Activated T-cell treated with anti-CD3 and anti-CD28 coated beads for 24 hours (primary cell): ENCODE results near the gene PRAMEF33.
A peak's percentile ranks its signal among the peaks of the same experiment; 100 is the strongest.
"Not testable (repeated sequence)": the region's sequence is repeated elsewhere in the genome, so short reads cannot be mapped to it uniquely, and the experiment has no call there.

ENCODE experiments used
- DNase-seq: peaks from one replicate; pipeline ENCODE4 v3.0.0-alpha.2; 2020; ENCODE audit warnings: low read depth

The PRAMEF33 gene, protein sequence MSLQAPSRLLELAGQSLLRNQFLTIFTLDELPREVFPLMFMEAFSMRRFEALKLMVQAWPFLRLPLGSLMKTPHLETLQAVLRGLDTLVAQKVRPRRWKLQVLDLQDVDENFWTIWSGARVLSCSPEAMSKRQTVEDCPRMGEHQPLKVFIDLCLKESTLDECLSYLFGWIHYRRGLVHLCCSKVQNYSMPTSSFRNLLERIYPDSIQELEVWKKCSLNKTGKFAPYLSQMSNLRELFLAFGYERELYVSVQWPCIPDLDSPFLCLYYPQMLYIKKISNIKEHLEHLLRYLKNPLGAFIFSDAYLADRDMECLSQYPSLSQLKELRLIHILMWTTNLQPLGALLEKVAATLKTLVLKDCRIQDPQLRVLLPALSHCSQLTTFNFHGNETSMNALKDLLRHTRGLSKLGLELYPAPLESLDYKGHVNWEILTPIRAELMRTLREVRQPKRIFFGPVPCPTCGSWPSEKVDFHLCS

DNA sequence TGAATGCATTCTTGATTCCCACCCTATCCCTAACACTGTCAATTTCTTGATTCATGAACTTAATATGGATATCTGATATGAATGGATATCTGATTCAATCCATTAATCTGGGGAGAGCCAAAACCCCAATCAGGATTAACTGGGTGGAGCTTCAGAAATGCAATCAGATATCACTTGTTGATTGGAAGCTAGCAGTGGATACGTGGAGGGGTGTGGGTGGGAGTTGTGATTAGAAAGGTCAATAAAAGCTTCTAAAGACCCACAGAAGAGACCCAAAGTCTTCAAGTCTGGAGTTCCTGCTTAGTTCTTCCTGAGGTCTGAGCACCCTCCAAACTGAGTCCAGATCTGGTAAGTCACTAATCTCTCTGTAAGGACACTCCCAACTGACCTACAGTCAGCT lies at the start of gene PRAMEF33:
Gene PRAMEF33 (plus strand): TSS at position 301 of the 400 bp plus-strand sequence. CDS start 2,416 bp downstream, outside the sequence.
- DNase-seq: not testable (repeated sequence)

DNA sequence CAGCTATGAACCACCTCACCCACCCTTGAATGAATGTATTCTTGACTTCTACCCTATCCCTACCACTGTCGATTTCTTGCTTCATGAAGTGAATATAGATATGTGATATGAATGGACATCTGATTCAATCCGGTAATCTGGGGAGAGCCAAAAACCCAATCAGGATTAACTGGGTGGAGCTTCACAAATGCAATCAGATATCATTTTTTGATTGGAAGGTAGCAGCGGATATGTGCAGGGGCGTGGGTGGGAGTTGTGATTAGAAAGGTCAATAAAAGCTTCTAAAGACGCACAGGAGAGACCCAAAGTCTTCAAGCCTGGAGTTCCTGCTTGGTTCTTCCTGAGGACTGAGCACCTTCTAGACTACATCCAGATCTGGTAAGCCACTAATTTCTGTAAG lies 49.4 kb upstream of the PRAMEF33 start, which contains the start of gene PRAMEF5:
Gene PRAMEF5 (plus strand): TSS at position 301 of the 400 bp plus-strand sequence. CDS start 5,071 bp downstream, outside the sequence.
- DNase-seq: not testable (repeated sequence)

DNA sequence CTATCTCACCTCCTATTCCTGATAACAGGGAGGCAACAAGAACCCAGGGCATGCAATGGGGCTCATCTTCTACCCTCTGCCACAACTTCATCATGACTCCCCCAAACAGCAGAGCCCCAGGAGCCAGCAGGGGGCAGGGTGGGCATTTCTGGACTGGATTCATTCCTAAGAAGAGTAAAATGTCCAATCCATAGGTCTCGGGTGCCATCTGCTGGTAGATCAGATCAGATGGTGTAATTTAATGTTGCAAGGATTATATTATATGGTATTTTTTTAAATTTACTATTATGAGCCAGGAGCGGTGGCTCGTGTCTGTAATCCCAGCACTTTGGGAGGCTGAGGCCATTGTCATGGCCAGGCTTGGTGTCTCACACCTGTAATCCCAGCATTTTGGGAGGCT lies 38.2 kb upstream of the PRAMEF33 start:
- DNase-seq: not testable (repeated sequence)

DNA sequence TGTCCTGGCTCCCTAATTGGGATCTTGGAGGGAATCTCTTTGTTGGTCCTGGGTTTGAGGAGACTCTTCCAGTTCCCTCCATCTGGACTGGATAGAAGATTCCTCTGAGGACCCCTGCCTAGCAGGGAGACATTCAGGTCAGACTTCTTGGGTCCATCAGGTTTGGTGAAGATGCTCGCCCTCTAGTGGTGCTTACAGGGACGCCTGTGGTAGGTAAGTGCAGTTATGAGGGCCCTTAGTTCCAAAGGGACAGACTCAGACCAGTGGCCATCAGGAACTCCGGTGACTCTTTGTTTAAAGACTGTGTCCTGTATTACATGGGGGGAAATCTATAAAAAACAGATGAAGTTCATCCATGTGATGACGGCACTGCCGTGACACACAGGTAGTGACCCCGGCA lies 26.3 kb upstream of the PRAMEF33 start:
- not testable (repeated sequence) for DNase-seq

DNA sequence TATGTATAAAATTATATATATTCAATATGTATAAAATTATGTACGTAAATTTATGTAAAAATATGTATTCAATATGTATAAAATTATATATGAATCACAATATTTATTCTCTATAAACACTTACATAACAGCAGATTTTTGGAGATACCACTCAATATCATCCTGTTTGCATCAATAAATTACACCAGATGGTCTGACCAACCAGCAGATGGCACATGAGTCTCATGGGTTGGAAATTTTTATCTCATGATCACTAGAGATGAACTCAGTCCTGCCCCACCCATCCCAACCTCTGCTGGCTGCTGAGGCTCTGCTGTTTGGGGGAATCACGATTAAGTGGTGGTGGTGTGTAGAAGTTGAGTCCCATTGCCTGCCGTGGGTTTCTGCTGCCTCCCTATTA lies 23.7 kb upstream of the PRAMEF33 start:
- not testable (repeated sequence) for DNase-seq

DNA sequence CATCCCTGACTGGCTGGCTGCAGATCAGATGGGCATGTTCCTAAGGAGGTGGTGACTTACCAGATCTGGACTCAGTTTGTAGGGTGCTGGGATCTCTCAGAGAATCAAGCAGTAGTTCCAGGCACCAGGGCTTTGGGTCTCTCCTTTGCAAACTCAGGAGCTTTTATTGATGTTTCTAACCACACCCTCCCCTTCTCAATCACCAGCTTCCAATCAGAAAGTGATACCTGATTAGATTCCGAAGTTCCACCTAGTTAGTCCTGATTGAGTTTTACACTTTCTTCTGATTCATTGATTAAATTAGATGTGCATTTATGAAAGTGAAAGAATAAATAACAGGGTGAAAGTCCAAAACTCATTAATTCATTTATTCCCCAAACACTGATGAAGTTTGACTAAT lies 18.3 kb upstream of the PRAMEF33 start, which contains the start of gene PRAMEF8:
Gene PRAMEF8 (minus strand): TSS at position 101 of the 400 bp plus-strand sequence. CDS start 1,046 bp downstream, outside the sequence.
- not testable (repeated sequence) for DNase-seq

DNA sequence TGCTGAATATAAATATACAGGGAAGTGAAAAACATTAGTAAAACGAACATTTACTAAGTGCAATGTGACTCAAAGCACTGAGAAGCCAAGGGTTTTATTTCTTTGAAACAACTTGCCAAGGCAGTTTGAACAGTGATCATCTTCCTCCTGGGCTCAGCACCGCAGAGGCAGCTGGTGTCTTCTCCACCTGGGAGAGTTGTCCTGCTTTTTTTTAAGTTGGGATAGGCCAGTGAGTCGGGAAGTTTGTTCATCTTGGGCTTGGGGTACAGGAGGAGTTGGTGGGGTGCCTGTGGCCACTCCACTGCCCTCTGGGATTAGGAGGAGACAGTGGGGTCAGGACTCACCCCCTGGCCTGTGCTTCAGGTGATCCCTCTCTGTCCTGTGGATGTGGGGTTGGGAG lies 14.3 kb upstream of the PRAMEF33 start:
- DNase-seq: not testable (repeated sequence)

DNA sequence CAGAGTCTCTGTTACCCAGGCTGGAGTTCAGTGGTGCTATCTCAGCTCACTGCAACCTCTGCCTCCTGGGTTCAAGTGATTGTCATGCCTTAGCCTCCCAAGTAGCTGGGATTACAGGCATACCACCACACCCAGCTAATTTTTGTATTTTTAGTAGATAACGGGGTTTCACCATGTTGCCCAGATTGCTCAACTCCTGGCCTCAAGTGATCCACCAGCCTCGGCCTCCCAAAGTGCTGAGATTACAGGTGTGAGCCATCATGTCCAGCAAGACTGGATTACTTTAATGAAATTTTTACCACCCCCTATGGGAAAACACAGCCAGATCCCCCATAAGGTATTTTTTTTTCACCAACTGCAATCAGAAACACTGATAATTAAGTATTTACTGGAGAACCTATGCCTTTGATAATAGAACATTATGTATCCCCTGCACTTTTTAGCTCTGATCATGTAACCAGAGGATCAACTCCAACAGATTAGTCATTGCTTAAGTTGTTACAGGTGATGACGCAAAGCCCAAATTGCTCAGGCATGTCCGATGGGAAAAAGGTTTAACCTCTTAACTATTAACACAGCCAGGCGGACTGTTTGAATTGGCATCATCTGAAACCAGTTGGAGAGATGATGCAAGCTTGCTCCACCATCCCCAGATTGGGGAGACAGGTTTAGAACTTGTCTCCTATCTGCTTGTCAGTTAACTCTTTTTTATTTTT lies 6.0 kb upstream of the PRAMEF33 start:
- not testable (repeated sequence) for DNase-seq

DNA sequence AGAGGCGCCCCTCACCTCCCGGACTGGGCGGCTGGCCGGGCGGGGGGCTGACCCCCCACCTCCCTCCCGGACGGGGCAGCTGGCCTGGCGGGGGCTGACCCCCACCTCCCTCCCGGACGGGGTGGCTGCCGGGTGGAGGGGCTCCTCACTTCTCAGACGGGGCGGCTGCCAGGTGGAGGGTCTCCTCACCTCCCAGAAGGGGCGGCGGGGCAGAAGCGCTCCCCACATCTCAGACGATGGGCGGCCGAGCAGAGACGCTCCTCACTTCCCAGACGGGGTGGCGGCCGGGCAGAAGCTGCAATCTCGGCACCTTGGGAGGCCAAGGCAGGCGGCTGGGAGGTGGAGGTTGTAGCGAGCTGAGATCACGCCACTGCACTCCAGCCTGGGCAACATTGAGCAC lies 4.6 kb upstream of the PRAMEF33 start:
- not testable (repeated sequence) for DNase-seq

DNA sequence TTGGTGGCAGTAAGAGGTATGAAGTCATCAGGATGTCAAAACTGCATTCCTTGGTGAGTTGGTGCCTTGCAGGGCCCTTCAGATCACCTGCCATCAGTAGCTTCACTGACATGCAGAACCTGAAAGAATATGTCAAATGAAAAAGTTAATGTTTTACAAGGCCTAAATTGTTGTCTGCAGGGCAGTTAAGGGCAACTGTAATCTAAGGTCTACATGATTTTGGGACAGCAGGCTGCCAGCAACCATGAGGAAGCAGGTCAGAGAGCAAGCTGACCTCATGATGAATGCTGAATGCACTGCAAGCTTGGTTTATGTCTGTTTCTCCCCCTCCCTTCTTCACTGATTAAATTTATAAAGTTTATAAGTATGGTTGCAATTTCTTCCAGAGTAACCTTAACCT lies 1.1 kb upstream of the PRAMEF33 start:
- DNase-seq: not testable (repeated sequence)

DNA sequence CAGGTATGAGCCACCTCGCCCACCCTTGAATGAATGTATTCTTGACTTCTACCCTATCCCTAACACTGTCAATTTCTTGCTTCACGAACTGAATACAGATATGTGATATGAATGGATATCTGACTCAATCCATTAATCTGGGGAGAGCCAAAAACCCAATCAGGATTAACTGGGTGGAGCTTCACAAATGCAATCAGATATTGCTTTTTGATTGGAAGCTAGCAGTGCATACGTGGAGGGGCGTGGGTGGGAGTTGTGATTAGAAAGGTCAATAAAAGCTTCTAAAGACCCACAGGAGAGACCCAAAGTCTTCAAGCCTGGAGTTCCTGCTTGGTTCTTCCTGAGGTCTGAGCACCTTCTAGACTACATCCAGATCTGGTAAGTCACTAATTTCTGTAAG lies 11.9 kb downstream of the PRAMEF33 start, which contains the start of gene PRAMEF15:
Gene PRAMEF15 (plus strand): TSS at position 301 of the 400 bp plus-strand sequence. CDS start 2,827 bp downstream, outside the sequence.
- DNase-seq: not testable (repeated sequence)

DNA sequence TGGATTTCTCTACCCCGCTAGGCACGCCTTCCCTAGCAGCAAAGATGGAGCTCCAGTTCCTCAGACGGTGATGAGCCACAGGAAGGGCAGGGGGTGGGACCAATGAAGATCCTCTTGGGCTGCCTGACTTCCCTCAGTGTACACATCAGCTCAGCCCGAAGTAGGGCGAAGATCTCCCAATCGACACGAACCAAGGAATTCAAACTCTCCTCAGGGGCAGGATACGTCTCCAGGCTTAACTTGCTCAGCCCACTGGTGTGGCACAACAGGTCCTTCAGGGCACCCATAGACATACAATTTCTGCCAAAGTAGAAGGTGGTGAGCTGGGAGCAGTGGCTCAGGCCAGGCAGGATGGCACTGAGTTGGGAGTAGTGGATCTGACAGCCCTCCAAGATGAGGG lies 39.2 kb downstream of the PRAMEF33 start:
- DNase-seq: not testable (repeated sequence)

DNA sequence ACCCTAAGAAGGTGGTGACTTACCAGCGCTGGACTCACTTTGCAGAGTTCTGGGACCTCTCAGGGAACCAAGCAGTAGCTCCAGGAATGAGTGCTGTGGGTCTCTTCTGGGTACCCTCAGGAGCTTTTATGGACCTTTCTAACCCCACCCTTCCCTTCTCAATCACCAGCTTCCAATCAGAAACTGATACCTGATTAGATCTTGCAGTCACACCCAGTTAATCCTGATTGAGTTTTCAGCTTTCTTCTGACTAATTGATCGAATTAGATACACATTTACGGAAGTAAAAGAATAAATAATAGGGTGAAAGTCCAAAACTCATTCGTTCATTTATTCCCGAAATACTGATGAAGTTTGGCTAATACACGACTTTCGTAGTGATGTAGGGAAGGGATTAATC lies 43.7 kb downstream of the PRAMEF33 start, which contains the start of gene PRAMEF14:
Gene PRAMEF14 (minus strand): TSS at position 101 of the 400 bp plus-strand sequence. CDS start 1,820 bp downstream, outside the sequence.
- DNase-seq: not testable (repeated sequence)

DNA sequence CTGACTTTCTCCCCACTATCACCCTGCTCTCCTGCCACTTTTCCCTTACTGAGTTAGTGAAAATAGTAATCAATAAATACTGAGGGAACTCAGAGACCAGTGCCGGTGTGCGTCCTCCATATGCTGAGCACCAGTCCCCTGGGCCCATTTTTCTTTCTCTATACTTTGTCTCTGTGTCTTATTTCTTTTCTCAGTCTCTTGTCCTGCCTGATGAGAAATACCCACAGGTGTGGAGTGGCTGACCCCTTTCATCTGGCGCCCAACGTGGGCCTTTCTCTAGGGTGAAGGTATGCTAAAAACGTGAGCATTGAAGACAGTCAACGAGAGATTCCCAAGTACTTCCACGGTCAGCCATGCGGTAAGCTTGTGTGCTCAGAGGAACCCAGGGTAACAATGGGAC lies 50.1 kb downstream of the PRAMEF33 start:
- not testable (repeated sequence) for DNase-seq

DNA sequence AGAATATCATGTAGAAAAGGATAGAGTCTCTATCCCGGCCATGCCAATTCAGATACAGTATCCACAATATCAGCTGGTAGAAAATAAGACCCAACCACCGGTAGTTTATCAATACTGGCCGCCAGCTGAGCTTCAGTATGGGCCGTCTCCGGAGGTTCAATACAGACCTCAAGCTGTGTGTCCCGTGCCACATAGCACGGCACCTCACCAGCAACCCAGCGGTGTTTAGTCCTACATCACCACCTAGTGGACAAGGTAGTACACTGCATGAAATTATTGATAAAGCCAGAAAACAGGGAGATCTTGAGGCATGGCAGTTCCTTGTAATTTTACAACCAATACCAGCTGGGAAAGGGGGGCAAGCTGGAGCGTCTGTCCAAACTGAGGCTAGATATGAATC lies 51.1 kb downstream of the PRAMEF33 start:
- DNase-seq: not testable (repeated sequence)

DNA sequence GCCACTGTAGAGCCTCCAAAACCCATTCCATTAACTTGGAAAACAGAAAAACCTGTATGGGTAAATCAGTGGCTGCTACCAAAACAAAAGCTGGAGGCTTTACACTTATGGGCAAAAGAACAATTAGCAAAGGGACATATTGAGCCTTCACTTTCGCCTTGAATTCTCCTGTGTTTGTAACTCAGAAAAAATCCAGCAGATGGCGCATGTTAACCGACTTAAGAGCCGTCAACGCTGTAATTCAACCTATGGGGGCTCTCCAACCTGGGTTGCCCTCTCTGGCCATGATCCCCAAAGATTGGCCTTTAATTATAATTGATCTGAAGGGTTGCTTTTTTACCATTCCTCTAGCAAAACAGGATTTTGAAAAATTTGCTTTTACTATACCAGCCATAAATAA lies 53.4 kb downstream of the PRAMEF33 start:
- DNase-seq: peak; percentile 19
